Activated T-helper 17 cell treated with anti-CD3 and anti-CD28 coated beads, Interleukin-2, amount 50 U/mL, for 72 hours (primary cell): ENCODE data around the gene DNMBP. TPM values are rescaled to one million over a fixed set of nuclear protein-coding genes. Genes with fewer than 3 reads are reported as not detected.
"Not testable (repeated sequence)": the region's sequence is repeated elsewhere in the genome, so short reads cannot be mapped to it uniquely, and the experiment has no call there.

Experiments used
- ATAC-seq: fragments of 150-1000 bp; cut with Tn5 transposase; replicated peaks from 2 replicates; pipeline ENCODE4 v1.10.0; 2021; ENCODE audit warnings: mild to moderate bottlenecking, moderate library complexity
- H3K27ac Mint-ChIP-seq: one replicate; pipeline ENCODE4 v1.8.0; 2022; ENCODE audit warnings: mixed read lengths
- H3K27me3 Mint-ChIP-seq: one replicate; pipeline ENCODE4 v1.8.0; 2022; ENCODE audit warnings: mixed read lengths
- H3K36me3 Mint-ChIP-seq: one replicate; pipeline ENCODE4 v1.8.0; 2022; ENCODE audit warnings: low read depth, mild to moderate bottlenecking, mixed read lengths
- H3K4me1 Mint-ChIP-seq: one replicate; pipeline ENCODE4 v1.8.0; 2022; ENCODE audit warnings: mixed read lengths
- H3K4me3 Mint-ChIP-seq: one replicate; pipeline ENCODE4 v1.8.0; 2022; ENCODE audit warnings: mild to moderate bottlenecking, mixed read lengths
- H3K9me3 Mint-ChIP-seq: one replicate; pipeline ENCODE4 v1.8.0; 2022; ENCODE audit warnings: mixed read lengths
- total RNA-seq, 2 donors: library from RNA; stranded (reverse); gene quantifications; one replicate each; pipeline ENCODE4 v1.2.3, GENCODE V29; 2022

Gene DNMBP
- total RNA-seq, 2 donors from 2014 or later, result 3.0 TPM

- Mint-ChIP-seq H3K27me3 (peaks cover 56% of the 10 kb centered on the region), H3K27ac (no peak overlapping the region), H3K4me3 (no peak overlapping the region), H3K4me1 (peaks cover 7% of the 10 kb centered on the region), H3K36me3 (peaks cover 14% of the 10 kb centered on the region), H3K9me3 (no peaks in the 10 kb centered on the region)
- ATAC-seq, result peak; percentile 44
Measured at GRCh38 chr10:99872367-99873162, 137.2 kb downstream of the DNMBP start.

- Mint-ChIP-seq H3K4me1 (peaks cover 7% of the 10 kb centered on the region), H3K36me3 (peaks cover 4% of the 10 kb centered on the region), H3K27ac (peak overlapping the region; percentile 69), H3K9me3 (peaks cover 6% of the 10 kb centered on the region), H3K27me3 (peaks cover 68% of the 10 kb centered on the region), H3K4me3 (peak overlapping the region; percentile 63)
- ATAC-seq, result peak; percentile 96
Measured at GRCh38 chr10:99870123-99870730, 139.5 kb downstream of the DNMBP start.

GRCh38 chr10:99869581-99870122, 140.1 kb downstream of the DNMBP start:
- H3K4me1 Mint-ChIP-seq, result peaks cover 7% of the 10 kb centered on the region
- peaks cover 4% of the 10 kb centered on the region for H3K36me3 Mint-ChIP-seq
- peak overlapping the region; percentile 63 for H3K4me3 Mint-ChIP-seq
- peaks cover 68% of the 10 kb centered on the region for H3K27me3 Mint-ChIP-seq
- H3K9me3 Mint-ChIP-seq, result peaks cover 6% of the 10 kb centered on the region
- no peak overlapping the region for H3K27ac Mint-ChIP-seq
- no peak for ATAC-seq

GRCh38 chr10:99867250-99867649, 142.5 kb downstream of the DNMBP start:
- not testable (repeated sequence) for H3K4me1 Mint-ChIP-seq, H3K4me3 Mint-ChIP-seq, ATAC-seq, H3K9me3 Mint-ChIP-seq, H3K27ac Mint-ChIP-seq, H3K36me3 Mint-ChIP-seq
- H3K27me3 Mint-ChIP-seq, result peaks cover 66% of the 10 kb centered on the region

- not testable (repeated sequence) for H3K36me3 Mint-ChIP-seq, ATAC-seq, H3K27ac Mint-ChIP-seq, H3K4me3 Mint-ChIP-seq, H3K4me1 Mint-ChIP-seq, H3K9me3 Mint-ChIP-seq
- peaks cover 58% of the 10 kb centered on the region for H3K27me3 Mint-ChIP-seq
Measured at GRCh38 chr10:99863535-99864240, 146.1 kb downstream of the DNMBP start.

GRCh38 chr10:99860466-99860865, 149.3 kb downstream of the DNMBP start:
- Mint-ChIP-seq H3K4me1 (no peaks in the 10 kb centered on the region), H3K27ac (no peak overlapping the region), H3K9me3 (no peaks in the 10 kb centered on the region), H3K27me3 (peaks cover 35% of the 10 kb centered on the region), H3K4me3 (no peak overlapping the region), H3K36me3 (no peaks in the 10 kb centered on the region)
- ATAC-seq, result no peak

- ATAC-seq, result no peak
Measured at GRCh38 chr10:99859585-99859984, 150.2 kb downstream of the DNMBP start.

GRCh38 chr10:99858849-99859248, 150.9 kb downstream of the DNMBP start:
- Mint-ChIP-seq H3K4me3 (no peak overlapping the region), H3K36me3 (no peaks in the 10 kb centered on the region), H3K4me1 (no peaks in the 10 kb centered on the region), H3K27ac (no peak overlapping the region), H3K9me3 (no peaks in the 10 kb centered on the region), H3K27me3 (peaks cover 23% of the 10 kb centered on the region)
- no peak for ATAC-seq

More at GRCh38 chr10:99859585-99859984, 150.2 kb downstream of the DNMBP start:
- Mint-ChIP-seq H3K27me3 (peaks cover 29% of the 10 kb centered on the region), H3K9me3 (no peaks in the 10 kb centered on the region), H3K27ac (no peak overlapping the region), H3K4me1 (no peaks in the 10 kb centered on the region), H3K4me3 (no peak overlapping the region), H3K36me3 (no peaks in the 10 kb centered on the region)

GRCh38 chr10:99855479-99856071, 154.2 kb downstream of the DNMBP start:
- H3K9me3 Mint-ChIP-seq, result no peaks in the 10 kb centered on the region
- no peaks in the 10 kb centered on the region for H3K36me3 Mint-ChIP-seq
- H3K4me1 Mint-ChIP-seq, result no peaks in the 10 kb centered on the region
- H3K27me3 Mint-ChIP-seq, result peaks cover 3% of the 10 kb centered on the region
- H3K4me3 Mint-ChIP-seq, result no peak overlapping the region
- ATAC-seq, result no peak
- no peak overlapping the region for H3K27ac Mint-ChIP-seq

GRCh38 chr10:99854860-99855259, 154.9 kb downstream of the DNMBP start:
- no peak for ATAC-seq
- H3K4me1 Mint-ChIP-seq, result no peaks in the 10 kb centered on the region
- peaks cover 3% of the 10 kb centered on the region for H3K27me3 Mint-ChIP-seq
- H3K36me3 Mint-ChIP-seq, result no peaks in the 10 kb centered on the region
- no peak overlapping the region for H3K4me3 Mint-ChIP-seq
- no peak overlapping the region for H3K27ac Mint-ChIP-seq
- H3K9me3 Mint-ChIP-seq, result no peaks in the 10 kb centered on the region

GRCh38 chr10:99853655-99854054, 156.1 kb downstream of the DNMBP start:
- H3K27ac Mint-ChIP-seq, result no peak overlapping the region
- H3K4me1 Mint-ChIP-seq, result no peaks in the 10 kb centered on the region
- no peak overlapping the region for H3K4me3 Mint-ChIP-seq
- H3K27me3 Mint-ChIP-seq, result peaks cover 3% of the 10 kb centered on the region
- no peak for ATAC-seq
- H3K9me3 Mint-ChIP-seq, result no peaks in the 10 kb centered on the region
- H3K36me3 Mint-ChIP-seq, result no peaks in the 10 kb centered on the region

GRCh38 chr10:99852481-99853213, 157.1 kb downstream of the DNMBP start:
- Mint-ChIP-seq H3K4me3 (no peak overlapping the region), H3K4me1 (no peaks in the 10 kb centered on the region), H3K9me3 (no peaks in the 10 kb centered on the region), H3K27ac (no peak overlapping the region), H3K27me3 (peaks cover 1% of the 10 kb centered on the region), H3K36me3 (no peaks in the 10 kb centered on the region)
- no peak for ATAC-seq

GRCh38 chr10:99851825-99852224, 157.9 kb downstream of the DNMBP start:
- no peaks in the 10 kb centered on the region for H3K9me3 Mint-ChIP-seq
- no peak overlapping the region for H3K27ac Mint-ChIP-seq
- H3K4me3 Mint-ChIP-seq, result no peak overlapping the region
- no peak for ATAC-seq
- no peaks in the 10 kb centered on the region for H3K27me3 Mint-ChIP-seq
- H3K36me3 Mint-ChIP-seq, result no peaks in the 10 kb centered on the region
- no peaks in the 10 kb centered on the region for H3K4me1 Mint-ChIP-seq
